GM18507 (cell line): ENCODE results near the gene ORM2.
"Not testable (repeated sequence)": the region's sequence is repeated elsewhere in the genome, so short reads cannot be mapped to it uniquely, and the experiment has no call there.

Experiments
- DNase-seq: peaks from one replicate; pipeline ENCODE4 v3.0.0; 2011; ENCODE audit warnings: low read depth; ENCODE audit not compliant: insufficient read length; ENCODE audit errors: extremely low spot score
- FAIRE-seq: peaks from 2 replicates; lab custom pipeline; 2011; peaks lifted over from hg19 to GRCh38; lab: Jason Lieb, UNC

Gene ORM2

DNA sequence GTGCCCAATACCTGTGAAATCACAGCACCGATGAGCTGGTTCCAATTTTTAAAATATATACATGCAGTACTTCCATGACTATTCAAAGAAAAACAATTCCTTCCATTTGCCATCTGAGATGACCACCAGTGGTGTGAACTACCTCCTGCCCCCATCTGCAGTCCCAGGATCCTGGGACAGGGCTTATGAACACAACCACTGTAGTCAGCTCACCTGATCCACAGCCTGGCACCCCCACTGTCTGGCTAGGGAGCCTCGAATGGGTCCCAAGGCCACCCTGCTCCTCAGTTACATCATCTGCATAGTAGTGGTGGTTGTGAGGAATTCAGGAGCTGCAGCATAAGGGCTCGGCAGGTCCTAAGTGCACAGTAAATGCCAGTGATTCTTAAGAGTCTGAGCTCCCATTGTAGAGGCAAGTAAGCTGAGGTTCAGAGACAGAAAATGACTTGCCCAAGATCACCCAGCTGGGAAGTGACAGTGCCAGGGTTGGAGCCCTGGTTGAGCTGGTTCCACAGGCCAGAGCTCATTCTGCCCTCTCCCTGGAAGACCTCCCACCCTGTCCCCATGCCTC, 3.9 kb upstream of the ORM2 start:
- FAIRE-seq, DNase-seq: not testable (repeated sequence)

DNA sequence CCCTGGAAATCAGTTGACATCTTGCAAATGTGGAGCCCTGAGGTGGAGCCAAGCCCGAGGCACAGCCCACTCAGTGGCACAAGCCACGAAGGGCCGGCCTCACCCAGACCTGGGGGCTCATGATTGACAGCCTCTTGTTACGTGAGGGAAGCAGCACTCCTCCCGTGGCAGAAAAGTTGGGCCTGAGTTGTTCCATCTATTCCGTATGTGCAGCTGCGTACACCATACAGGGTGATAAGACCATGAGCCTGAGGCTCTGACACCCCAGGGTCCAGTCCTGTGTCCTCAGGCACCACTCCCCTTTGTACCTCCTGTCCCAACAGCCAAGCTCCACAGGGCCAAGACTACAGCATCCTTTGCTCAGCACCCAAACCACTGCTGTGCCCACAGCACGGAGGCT, 1.9 kb upstream of the ORM2 start:
- no peak for FAIRE-seq
- no peak for DNase-seq

- not testable (repeated sequence) for DNase-seq, FAIRE-seq
These were observed 1.3 kb upstream of the ORM2 start for GRCh38 chr9:114328357-114328820.

- FAIRE-seq = not testable (repeated sequence)
These were observed 588 bp upstream of the ORM2 start for GRCh38 chr9:114328937-114329624.

DNA sequence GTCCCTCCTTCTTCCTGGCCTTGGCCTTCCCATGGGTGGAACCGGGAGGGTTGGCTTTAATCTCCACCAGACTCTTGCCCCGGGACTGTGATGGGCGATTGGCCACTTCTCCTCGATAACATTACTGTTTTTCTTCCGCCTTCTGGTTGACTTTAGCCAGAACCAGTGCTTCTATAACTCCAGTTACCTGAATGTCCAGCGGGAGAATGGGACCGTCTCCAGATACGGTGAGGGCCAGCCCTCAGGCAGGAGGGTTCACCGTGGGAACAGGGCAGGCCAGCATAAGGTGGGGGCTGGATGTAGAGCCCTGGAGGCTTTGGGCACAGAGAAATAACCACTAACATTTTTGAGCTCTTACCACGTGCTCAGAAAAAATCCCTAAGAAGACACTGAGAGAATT, 967 bp downstream of the ORM2 start:
- FAIRE-seq = no peak
- no peak for DNase-seq

More at GRCh38 chr9:114328937-114329624, 588 bp upstream of the ORM2 start:
- DNase-seq = not testable (repeated sequence)

DNA sequence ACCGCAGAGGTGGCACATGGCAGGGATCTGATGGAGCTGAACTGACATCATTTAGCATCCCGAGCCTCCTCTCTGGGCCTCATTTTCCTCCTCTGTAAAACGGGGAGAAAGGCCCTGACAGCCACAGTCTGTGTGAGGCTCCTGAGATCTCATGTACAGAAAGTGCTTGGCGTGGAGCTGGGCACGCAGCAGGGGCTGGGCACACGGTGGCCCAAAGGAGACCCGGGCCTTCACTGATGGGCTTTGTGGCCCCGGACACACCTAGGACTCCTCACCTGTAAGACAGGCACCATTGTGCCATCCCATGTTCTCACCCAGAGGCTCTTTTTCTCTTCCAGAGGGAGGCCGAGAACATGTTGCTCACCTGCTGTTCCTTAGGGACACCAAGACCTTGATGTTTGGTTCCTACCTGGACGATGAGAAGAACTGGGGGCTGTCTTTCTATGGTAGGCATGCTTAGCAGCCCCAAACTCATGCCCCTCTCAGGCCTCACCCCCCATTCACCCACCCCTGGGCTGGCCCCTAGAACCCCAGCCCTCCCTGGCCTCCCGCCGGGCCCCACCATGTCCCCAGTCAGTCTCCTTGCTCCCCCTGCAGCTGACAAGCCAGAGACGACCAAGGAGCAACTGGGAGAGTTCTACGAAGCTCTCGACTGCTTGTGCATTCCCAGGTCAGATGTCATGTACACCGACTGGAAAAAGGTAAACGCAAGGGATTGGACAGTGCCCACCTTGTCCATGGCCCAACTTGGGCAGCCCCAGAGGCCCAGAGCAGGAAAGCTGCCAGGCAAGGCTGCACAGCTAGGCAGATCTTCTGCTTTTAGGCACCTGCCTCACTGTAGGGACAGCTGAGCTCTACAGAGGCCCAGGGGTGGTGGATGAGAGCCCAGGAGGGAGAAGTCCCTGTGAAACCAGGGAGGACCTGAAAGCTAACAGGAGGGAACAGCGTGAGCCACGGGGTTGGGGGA, 1.8 kb downstream of the ORM2 start:
- FAIRE-seq, DNase-seq: not testable (repeated sequence)

DNA sequence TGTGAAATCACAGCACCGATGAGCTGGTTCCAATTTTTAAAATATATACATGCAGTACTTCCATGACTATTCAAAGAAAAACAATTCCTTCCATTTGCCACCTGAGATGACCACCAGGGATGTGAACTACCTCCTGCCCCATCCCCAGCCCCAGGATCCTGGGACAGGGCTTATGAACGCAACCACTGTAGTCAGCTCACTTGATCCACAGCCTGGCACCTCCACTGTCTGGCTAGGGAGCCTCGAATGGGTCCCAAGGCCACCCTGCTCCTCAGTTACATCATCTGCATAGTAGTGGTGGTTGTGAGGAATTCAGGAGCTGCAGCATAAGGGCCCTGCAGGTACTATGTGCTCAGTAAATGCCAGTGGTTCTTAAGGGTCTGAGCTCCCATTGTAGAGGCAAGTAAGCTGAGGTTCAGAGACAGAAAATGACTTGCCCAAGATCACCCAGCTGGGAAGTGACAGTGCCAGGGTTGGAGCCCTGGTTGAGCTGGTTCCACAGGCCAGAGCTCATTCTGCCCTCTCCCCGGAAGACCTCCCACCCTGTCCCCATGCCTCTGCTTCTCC, 2.9 kb downstream of the ORM2 start:
- DNase-seq, FAIRE-seq: not testable (repeated sequence)

GRCh38 chr9:114333718-114334117, 4.0 kb downstream of the ORM2 start:
- FAIRE-seq, DNase-seq: not testable (repeated sequence)

DNA sequence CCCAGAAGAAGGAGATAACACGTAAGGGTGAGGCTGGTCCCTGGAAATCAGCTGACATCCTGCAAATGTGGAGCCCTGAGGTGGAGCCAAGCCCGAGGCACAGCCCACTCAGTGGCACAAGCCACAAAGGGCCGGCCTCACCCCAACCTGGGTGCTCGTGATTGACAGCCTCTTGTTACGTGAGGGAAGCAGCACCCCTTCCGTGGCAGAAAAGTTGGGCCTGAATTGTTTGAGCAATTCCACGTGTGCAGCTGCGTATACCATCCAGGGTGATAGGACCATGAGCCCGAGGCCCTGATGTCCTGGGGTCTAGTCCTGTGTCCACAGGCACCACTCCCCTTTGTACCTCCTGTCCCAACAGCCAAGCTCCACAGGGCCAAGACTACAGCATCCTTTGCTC, 4.8 kb downstream of the ORM2 start:
- no peak for DNase-seq
- no peak for FAIRE-seq

GRCh38 chr9:114335745-114336144, 6.1 kb downstream of the ORM2 start:
- DNase-seq (no peak), FAIRE-seq (no peak)

DNA sequence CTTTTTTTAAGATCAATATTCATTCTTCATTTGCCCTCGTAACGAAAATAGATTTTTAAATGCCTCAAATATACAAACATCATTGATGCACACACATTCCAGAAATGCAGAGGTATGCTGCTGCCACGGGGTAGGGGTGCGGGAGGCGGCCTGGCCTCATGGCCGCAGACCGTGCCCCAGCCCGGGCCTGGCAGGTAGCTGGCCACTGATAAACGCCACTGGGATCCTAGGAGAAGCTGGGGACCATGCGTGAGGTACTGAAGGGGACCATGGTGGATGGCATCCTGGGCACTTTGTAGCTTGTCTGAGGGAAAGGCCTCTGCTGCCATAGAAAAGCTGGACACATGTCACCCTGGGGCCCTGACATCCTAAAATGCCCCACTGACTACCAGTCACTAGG, 6.5 kb downstream of the ORM2 start:
- FAIRE-seq (no peak), DNase-seq (no peak)

DNA sequence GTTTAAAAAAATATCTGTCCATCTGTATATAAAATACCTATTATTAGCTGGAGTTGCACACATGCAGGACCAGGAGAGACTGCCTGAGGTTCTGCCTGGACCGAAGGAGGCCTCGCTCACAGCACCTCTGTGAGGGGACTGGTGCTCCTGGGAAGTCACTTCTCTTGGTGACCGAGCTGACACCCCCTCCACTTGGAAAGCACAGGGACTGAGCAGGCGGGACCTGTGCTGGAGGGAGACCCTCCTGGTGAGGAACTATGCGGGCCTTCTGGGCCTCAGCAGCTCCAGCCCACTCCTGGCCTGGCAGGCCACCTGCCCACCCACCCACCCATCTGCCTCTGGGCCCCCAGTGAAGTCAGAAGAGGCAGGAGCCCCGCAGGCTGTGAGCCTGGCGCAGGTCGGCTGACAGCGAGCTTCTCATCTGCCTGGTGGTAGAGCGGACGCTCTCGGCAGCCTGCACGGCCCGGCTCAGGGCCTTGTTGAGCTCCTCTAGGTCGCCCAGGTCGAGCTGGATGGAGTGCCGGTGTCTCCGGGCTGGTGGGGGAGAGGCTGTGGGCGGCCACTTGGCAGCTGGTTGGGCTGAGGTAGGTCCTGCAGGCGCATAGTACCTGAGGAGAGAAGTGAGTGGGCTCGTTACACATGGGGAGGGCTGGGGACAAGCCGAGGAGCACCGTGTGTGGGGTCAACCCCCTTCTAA, 7.2 kb downstream of the ORM2 start:
- no peak for FAIRE-seq
- DNase-seq = no peak

DNA sequence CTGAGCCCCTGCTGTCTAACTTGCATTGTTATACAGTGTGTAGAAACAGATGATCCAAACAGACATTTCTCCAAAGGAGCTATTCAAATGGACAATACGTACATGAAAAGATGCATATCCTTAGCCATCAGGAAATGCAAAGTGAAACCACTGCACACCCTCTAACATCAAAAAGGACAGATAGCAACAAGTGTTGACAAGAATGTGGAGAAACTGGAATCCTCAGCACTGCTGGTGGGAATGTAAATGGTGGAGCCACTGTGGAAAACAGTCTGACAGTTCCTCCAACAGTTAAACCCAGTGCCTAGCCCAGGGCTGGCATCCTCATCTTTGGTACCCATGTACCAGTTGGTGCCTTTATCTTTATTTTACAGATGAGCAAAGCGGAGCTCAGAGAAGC, 8.5 kb downstream of the ORM2 start:
- FAIRE-seq = no peak
- DNase-seq = no peak

DNA sequence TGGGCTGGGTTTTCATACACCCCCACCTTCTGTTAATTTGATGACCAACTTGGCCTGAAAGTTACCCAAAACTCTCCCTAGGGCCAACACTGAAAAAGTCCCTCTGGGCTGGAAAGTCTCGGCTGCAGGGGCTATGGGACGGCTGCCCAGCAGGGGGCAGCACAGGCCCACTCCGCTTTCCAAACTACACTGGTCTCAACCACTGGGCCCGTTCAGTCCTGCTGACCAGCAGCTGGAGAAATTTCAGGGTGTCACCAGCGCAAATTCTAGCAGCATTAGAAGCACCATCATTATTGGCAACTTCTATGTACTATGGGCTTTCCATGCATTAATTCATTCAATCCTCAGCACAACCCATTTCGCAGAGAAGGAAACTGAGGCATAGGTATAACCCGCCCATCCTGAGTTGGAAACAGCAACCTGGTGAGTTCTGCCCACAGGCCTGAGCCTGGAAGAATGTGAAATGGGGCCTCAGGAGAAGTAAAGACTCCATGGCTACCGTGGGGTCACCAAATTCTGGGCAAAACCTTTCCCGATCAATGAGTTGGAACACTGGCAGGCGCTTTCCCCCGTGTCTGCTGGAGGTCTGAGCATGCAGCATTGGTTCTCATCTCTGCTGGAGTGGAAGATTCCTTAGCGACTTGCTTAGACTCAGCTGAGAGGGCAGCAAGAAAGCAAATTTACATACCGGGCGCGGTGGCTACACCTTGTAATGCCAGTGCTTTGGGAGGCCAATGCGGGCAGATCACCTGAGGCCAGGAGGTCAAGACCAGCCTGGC, 9.7 kb downstream of the ORM2 start:
- DNase-seq (peak; percentile 62), FAIRE-seq (peak; percentile 88)

GRCh38 chr9:114341152-114341830, 11.6 kb downstream of the ORM2 start:
- DNase-seq = no peak
- FAIRE-seq = no peak

GRCh38 chr9:114341991-114342390, 12.3 kb downstream of the ORM2 start:
- DNase-seq = no peak
- FAIRE-seq = peak; percentile 5

DNA sequence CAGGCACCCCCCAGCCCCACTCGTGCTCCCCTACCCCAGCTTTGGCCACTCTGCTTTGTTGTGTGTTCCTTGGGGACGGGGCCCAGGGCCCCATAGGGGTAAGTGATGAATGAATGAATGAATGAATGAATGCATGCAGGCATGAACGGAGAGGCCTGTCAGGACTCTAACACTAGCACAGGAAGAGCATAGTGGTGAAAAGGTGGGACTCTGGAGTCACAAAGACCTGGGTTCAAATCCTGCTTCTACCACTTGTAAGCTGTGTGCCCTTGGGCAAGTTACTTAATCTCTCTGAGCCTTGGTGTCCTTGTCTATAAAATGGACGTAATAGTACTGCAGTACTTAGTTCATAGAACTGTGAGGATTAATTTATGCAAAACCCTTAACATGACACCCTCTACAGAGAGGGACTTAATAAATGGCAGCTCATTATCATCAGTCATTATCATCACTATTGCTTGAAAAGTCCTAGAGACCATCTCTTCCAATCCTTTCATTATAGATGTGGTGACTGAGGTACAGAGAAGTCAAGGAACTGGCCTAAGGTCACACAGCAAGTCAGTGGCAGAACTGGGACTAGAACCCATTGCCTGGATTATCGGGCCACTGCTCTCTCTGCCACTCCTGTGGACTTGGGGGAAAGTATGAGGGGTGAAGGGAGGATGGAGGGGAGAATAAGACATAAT, 13.2 kb downstream of the ORM2 start:
- no peak for DNase-seq
- FAIRE-seq = no peak
